ENCODE data around the gene SKA3.
"Not testable (repeated sequence)": the region's sequence is repeated elsewhere in the genome, so short reads cannot be mapped to it uniquely, and the experiment has no call there.

The SKA3 gene

DNA sequence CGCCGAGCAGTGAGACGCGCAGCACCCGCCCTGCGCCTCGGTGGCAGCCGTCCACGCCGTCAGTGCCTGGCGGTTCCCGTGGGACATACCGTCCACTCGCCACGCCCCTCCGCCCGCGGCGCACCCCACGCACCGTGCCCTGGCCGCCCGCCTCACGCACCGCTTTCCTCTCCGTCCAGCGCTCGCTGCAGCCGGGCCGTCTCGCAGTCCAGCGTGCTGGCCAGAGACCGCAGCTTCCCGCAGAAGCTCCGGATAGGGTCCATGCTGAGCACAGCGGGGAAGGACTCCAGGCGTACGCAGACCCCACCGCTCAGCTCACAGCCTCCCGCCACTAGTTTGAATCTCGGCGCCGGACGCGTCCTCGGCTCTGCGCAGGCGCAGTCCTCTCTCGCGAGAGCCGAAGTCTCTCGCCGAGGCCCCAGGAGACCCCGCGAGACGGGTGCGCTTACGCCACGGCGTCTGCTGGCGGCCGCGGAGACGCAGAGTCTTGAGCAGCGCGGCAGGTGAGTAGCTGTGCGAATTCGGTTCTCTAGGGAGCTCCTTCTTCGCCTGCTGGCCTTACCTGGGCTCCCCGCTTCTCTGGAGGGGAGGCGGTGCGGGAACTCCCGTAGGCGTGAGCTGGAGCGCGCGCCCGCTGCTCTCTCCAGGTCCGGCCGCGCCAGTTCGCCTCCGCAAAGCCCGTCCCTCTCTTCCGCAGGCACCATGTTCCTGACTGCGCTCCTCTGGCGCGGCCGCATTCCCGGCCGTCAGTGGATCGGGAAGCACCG, at the start of gene SKA3, which contains the start of gene MRPL57:
SKA3 (minus strand) TSS at position 338 of the 767 bp plus-strand sequence; CDS start at position 263, 75 bp downstream.
MRPL57 (plus strand) TSS at position 444 of the 767 bp plus-strand sequence; CDS start at position 703, 259 bp downstream.
- DNase-seq, result peak; percentile 95
- H3K27me3 Mint-ChIP-seq, result no peaks in the 10 kb centered on the region
- peaks cover 53% of the 10 kb centered on the region for H3K36me3 Mint-ChIP-seq (ENCODE audit: low read depth)
- peak within 1 kb of the TSS; percentile 99 for H3K27ac Mint-ChIP-seq
- H3K4me3 Mint-ChIP-seq, result peak within 1 kb of the TSS; percentile 99
- no peaks in the 10 kb centered on the region for H3K9me3 Mint-ChIP-seq
- H3K4me1 Mint-ChIP-seq (ENCODE audit: low read depth), result peaks cover 38% of the 10 kb centered on the region

DNA sequence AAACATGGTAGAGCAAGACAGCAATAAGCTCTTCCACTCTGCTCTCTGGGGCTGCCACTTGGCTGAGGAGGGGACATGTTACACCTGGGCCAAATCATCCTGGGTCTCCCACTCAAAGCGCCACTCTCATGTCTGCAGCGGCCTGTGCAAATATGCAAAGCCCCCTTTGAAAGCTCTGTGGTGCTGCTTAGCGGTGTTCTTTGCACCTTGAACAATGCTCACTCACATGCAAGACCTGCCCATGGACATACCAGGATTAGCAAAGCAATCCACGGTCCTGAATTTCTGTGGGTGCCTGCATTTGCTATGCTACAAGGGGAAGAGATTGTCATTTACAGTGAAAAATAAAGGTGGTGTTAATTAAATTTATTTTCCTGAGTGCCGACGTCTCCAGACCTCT, 48.7 kb upstream of the SKA3 start:
- Mint-ChIP-seq H3K4me1 (ENCODE audit: low read depth) (no peaks in the 10 kb centered on the region), H3K27ac (no peak overlapping the region), H3K36me3 (ENCODE audit: low read depth) (no peaks in the 10 kb centered on the region), H3K4me3 (no peak overlapping the region), H3K27me3 (peaks cover 20% of the 10 kb centered on the region), H3K9me3 (peaks cover 8% of the 10 kb centered on the region)
- DNase-seq, result no peak

DNA sequence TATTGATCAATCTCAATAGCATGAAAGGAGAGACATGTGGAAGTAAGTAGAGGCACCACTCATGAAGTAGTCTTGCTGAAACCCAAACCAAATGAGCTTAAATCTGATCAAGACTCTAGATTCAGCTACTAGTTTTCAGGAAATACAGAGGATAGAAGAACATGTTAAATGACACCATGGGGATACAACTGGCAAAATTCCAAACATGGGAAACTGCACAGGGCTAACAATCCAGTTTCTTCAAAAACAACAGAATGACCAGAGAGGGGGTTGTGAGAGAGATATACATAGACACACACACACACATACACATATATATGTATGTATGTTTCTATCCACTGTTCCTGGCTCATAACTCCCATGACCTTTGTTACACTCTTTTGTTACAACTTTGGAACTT, 44.9 kb upstream of the SKA3 start:
- Mint-ChIP-seq H3K4me3 (no peak overlapping the region), H3K27ac (no peak overlapping the region)

DNA sequence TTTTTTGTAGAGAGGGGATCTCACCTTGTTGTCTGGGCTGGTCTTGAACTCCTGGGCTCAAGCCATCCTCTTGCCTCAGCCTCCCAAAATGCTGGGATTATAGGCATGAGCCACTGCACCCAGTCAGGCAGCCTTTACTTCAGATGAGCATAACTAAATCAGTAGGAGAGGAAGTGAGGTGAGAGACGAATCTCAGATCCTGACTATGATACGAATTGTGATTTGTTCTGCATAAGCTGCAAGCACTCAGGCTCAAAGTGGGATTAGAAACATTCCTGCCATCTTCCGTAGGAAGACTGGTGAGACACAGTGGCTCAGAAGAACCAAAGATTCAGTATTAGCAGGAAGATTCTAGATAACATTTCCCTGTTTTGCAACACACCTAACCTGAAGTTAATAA, 43.4 kb upstream of the SKA3 start:
- peaks cover 17% of the 10 kb centered on the region for H3K27me3 Mint-ChIP-seq
- peaks cover 18% of the 10 kb centered on the region for H3K4me1 Mint-ChIP-seq (ENCODE audit: low read depth)
- not testable (repeated sequence) for DNase-seq; H3K36me3 Mint-ChIP-seq (ENCODE audit: low read depth); H3K4me3 Mint-ChIP-seq; H3K9me3 Mint-ChIP-seq; H3K27ac Mint-ChIP-seq

More for the DNA sequence above, 44.9 kb upstream of the SKA3 start:
- Mint-ChIP-seq H3K9me3 (peaks cover 8% of the 10 kb centered on the region), H3K27me3 (peaks cover 20% of the 10 kb centered on the region), H3K4me1 (ENCODE audit: low read depth) (peaks cover 18% of the 10 kb centered on the region), H3K36me3 (ENCODE audit: low read depth) (no peaks in the 10 kb centered on the region)
- DNase-seq, result no peak

GRCh38 chr13:21219036-21219381, 42.7 kb upstream of the SKA3 start:
- peak overlapping the region; percentile 18 for H3K27ac Mint-ChIP-seq
- peaks cover 18% of the 10 kb centered on the region for H3K4me1 Mint-ChIP-seq (ENCODE audit: low read depth)
- peaks cover 8% of the 10 kb centered on the region for H3K9me3 Mint-ChIP-seq
- H3K4me3 Mint-ChIP-seq, result no peak overlapping the region
- H3K27me3 Mint-ChIP-seq, result peaks cover 22% of the 10 kb centered on the region
- H3K36me3 Mint-ChIP-seq (ENCODE audit: low read depth), result no peaks in the 10 kb centered on the region
- no peak for DNase-seq

DNA sequence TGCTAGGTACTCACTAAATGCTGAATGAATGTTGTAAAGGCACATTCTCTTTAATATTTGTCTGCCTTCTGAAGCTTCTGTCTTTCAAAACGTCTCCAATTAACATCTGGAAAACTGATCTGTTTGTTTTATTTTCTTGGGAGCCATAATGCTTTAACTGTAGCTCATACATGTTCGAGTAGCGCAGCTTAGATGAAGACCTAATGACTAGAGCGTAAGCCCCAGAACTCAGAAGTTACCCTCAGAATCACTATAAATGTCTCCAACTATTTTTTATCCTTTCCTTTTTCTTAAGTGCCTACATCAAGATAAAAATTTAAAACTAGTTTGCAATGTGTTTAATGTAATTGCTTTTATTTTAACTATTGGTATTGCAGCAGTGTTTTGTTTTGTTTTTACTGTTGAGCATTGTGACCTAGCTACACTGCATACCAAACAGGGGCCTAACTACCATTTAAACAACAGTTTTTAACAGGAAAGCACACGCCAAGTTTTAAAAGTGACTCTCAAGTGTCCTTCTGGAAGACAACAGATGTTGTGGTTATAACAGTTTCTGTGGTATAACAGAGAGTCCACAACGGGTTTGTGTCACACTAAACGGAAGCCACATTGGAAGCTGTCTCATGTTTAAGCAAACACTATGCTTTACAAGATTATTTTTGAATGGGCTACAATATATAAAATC, 42.1 kb upstream of the SKA3 start:
- Mint-ChIP-seq H3K27me3 (peaks cover 26% of the 10 kb centered on the region), H3K36me3 (ENCODE audit: low read depth) (no peaks in the 10 kb centered on the region), H3K4me1 (ENCODE audit: low read depth) (peaks cover 18% of the 10 kb centered on the region), H3K9me3 (peaks cover 8% of the 10 kb centered on the region), H3K27ac (no peak overlapping the region), H3K4me3 (no peak overlapping the region)
- DNase-seq, result no peak

- Mint-ChIP-seq H3K4me3 (no peak overlapping the region), H3K9me3 (peaks cover 20% of the 10 kb centered on the region), H3K27me3 (peaks cover 36% of the 10 kb centered on the region), H3K27ac (no peak overlapping the region), H3K36me3 (ENCODE audit: low read depth) (no peaks in the 10 kb centered on the region), H3K4me1 (ENCODE audit: low read depth) (peaks cover 18% of the 10 kb centered on the region)
- DNase-seq, result no peak
Observed at GRCh38 chr13:21216332-21216731, 40.0 kb upstream of the SKA3 start.

DNA sequence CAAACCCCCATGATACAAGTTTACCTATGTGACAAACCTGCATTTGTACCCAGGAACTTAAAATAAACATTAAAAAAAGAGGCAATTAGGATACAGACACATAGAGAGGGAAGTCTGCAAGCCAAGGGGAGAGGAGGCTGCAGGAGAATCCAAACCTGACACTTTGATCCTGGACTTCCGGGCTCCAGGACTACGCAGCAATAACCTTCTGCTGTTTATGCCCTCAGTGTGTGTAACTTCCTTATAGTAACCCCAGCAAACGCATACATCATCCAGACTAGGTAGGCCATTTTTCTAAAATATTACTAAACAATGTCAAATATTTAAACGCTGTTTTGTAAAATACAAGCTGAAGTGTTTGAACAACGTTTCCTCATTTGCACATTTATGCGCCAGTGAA, 39.1 kb upstream of the SKA3 start:
- not testable (repeated sequence) for DNase-seq; H3K27ac Mint-ChIP-seq; H3K36me3 Mint-ChIP-seq (ENCODE audit: low read depth); H3K4me3 Mint-ChIP-seq
- peaks cover 16% of the 10 kb centered on the region for H3K9me3 Mint-ChIP-seq
- H3K27me3 Mint-ChIP-seq, result peaks cover 44% of the 10 kb centered on the region
- peaks cover 18% of the 10 kb centered on the region for H3K4me1 Mint-ChIP-seq (ENCODE audit: low read depth)

GRCh38 chr13:21212138-21212775, 35.9 kb upstream of the SKA3 start:
- H3K36me3 Mint-ChIP-seq (ENCODE audit: low read depth), result no peaks in the 10 kb centered on the region
- H3K9me3 Mint-ChIP-seq, result peaks cover 16% of the 10 kb centered on the region
- no peak overlapping the region for H3K27ac Mint-ChIP-seq
- H3K27me3 Mint-ChIP-seq, result peaks cover 44% of the 10 kb centered on the region
- no peak for DNase-seq
- H3K4me1 Mint-ChIP-seq (ENCODE audit: low read depth), result no peaks in the 10 kb centered on the region
- no peak overlapping the region for H3K4me3 Mint-ChIP-seq

DNA sequence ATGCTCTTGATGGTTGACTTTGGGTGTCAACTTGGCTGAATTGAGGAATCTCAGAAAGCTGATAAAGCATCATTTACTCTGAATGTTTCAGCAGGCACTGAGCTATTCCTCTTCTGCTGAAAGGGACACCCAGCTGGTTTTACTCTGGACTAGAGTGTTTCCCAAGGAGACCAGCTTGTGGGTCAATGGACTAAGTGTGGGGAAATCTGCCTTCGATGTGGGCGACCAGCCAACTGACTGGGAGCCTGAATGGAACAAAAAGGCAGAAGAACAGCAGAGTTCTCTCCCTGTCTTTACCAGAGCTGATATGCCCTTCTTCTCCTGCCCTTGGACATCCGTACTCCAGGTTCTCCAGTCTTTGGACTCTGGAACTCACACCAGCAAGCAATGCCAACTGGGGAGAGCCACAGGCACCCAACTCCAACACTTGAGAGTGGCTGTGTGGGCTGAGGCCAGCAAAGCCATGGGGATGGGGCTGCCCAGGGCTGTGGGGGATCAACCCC, 32.4 kb upstream of the SKA3 start:
- Mint-ChIP-seq H3K9me3 (peaks cover 16% of the 10 kb centered on the region), H3K27ac (no peak overlapping the region), H3K4me3 (no peak overlapping the region), H3K27me3 (peaks cover 31% of the 10 kb centered on the region), H3K4me1 (ENCODE audit: low read depth) (no peaks in the 10 kb centered on the region), H3K36me3 (ENCODE audit: low read depth) (no peaks in the 10 kb centered on the region)
- DNase-seq, result no peak

GRCh38 chr13:21202767-21203531, 26.6 kb upstream of the SKA3 start:
- no peaks in the 10 kb centered on the region for H3K9me3 Mint-ChIP-seq
- no peak overlapping the region for H3K4me3 Mint-ChIP-seq
- H3K27ac Mint-ChIP-seq, result no peak overlapping the region
- H3K36me3 Mint-ChIP-seq (ENCODE audit: low read depth), result no peaks in the 10 kb centered on the region
- H3K27me3 Mint-ChIP-seq, result peaks cover 10% of the 10 kb centered on the region
- no peaks in the 10 kb centered on the region for H3K4me1 Mint-ChIP-seq (ENCODE audit: low read depth)
- DNase-seq, result no peak

DNA sequence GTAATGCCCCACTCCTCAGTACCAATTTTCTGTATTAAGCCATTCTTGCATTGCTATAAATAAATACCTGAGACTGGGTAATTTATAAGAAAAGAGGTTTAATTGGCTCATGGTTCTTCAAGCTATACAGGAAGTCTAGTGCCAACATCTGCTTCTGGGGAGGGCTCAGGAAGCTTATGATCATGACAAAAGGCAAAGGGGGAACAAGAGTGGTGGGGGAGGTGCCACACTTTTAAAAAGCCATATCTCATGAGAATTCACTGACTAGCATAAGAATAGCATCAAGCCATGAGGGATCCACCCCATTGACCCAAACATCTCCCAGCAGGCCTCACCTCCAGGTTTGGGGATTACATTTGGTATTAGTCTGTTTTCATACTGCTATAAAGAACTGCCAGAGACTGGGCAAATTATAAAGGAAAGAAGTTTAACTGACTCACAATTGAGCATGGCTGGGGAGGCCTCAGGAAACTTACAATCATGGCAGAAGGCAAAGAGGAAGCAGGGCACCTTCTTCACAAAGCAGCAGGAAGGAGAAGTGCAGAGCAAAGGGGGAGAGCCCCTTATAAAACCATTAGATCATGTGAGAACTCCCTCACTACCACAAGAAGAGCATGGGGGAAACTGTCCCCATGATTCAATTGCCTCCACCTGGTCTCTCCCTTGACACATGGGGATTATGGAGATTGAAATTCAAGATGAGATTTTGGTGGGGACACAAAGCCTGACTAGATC, 25.3 kb upstream of the SKA3 start:
- not testable (repeated sequence) for H3K36me3 Mint-ChIP-seq (ENCODE audit: low read depth); H3K4me1 Mint-ChIP-seq (ENCODE audit: low read depth); H3K4me3 Mint-ChIP-seq; H3K9me3 Mint-ChIP-seq; DNase-seq; H3K27ac Mint-ChIP-seq
- peaks cover 11% of the 10 kb centered on the region for H3K27me3 Mint-ChIP-seq

- H3K27me3 Mint-ChIP-seq, result peaks cover 14% of the 10 kb centered on the region
- DNase-seq; H3K4me3 Mint-ChIP-seq; H3K9me3 Mint-ChIP-seq; H3K36me3 Mint-ChIP-seq (ENCODE audit: low read depth); H3K4me1 Mint-ChIP-seq (ENCODE audit: low read depth); H3K27ac Mint-ChIP-seq: not testable (repeated sequence)
Observed at GRCh38 chr13:21198391-21198790, 22.0 kb upstream of the SKA3 start.
